ENCODE measurements around the gene SGPL1.

SGPL1 gene

GRCh38 chr10:70886921-70887665 lies 71.3 kb downstream of the SGPL1 start:
- no peak for DNase-seq

DNA sequence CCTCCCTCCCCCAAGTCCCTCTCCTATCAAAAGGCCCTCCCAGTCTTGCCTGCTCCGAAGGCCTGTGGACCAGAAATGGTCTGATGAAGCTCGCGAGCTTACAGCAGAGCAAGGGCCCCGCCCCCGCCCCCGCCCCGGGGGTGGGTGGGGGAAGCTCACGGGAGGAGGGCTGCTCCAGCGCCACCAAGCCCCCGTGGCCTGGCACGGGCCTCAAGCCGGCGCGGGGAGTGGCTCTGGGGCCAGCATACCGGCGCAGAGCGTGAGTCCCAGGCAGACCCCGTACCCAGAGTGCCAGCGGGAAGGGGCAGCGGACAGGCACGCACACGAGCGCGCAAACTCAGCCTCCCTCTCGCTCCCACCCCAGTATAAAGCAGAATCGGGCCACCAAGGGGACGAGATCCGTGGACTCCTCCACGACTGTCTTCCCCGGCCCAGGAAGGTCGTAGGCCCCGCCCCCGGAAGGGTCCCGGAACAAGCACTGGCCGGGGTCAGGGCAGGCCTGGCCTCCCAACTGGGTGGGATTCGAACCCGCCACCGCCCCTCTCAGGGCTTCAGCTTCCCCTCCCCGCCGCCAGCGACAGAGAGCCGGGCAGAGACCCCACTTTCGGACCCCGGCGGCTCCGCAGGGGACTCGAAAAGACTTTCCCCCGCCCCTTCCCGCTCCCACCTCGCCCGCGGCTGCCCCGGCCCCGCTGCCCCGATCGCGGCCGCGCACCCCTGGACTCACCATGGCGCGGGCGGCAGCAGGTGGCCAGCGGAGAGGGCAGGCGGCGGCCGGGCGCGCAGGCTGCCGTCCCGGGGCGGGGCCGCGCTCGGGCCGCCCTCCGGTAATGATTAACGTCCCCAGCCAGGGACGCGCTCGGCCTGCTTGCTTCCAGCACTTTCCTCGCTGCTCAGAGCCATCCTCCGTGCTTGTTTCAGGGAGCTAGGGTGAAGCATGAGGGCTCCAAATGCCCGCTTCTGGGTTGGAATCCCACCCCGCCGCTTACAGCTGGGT lies 72.4 kb downstream of the SGPL1 start, which contains the start of gene PCBD1:
TSS of gene PCBD1 (minus strand) at position 762 of the 997 bp plus-strand sequence. CDS start at position 730, 32 bp downstream.
- peak; percentile 85 for DNase-seq

DNA sequence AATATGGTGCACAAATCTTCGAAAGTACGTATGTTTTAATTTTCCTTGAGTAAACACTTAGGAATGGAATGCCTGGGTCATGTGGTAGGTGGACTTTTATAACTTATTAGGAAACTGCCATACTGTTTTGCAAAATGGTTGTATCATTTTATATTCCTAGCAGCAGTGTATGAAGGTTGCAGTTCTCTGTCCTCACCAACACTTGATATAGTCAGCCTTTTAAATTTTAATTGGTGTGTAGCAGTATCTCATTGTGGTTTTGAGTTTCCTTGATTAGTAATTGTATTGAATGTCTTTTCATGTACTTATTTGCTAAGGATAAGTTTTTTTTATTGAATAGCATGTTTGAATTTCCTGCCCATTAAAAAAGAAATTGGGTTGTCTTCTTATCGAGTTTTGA lies 73.5 kb downstream of the SGPL1 start:
- DNase-seq: no peak

DNA sequence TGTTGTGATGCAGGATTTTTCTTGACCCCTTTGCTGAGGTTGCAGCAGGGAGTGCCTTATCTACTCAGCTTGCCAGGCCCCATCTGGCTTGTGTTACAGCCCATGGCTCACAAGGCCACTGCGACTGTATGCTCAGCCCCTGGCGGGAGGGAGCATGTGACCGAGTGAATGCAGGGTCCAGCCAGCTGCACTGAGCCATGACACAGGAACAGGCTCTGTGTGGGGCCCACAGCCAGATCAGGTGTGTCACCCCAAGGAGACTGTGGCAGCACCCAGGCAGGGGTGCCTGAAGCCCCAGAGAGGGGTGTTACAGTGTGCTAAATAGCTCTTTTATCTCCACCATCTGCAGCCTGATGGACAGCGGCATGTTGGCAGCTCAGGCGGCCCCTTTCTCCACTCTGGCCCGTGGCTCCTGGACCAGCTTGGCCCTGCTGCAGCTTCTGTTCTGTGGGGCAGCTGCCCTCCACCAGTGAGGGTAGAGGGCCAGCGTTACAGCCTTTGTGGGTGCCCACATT lies 75.2 kb downstream of the SGPL1 start:
- DNase-seq: no peak

- no peak for DNase-seq
Observed at GRCh38 chr10:70891627-70892026, 75.9 kb downstream of the SGPL1 start.

- DNase-seq: no peak
Observed at GRCh38 chr10:70892631-70893030, 76.9 kb downstream of the SGPL1 start.

DNA sequence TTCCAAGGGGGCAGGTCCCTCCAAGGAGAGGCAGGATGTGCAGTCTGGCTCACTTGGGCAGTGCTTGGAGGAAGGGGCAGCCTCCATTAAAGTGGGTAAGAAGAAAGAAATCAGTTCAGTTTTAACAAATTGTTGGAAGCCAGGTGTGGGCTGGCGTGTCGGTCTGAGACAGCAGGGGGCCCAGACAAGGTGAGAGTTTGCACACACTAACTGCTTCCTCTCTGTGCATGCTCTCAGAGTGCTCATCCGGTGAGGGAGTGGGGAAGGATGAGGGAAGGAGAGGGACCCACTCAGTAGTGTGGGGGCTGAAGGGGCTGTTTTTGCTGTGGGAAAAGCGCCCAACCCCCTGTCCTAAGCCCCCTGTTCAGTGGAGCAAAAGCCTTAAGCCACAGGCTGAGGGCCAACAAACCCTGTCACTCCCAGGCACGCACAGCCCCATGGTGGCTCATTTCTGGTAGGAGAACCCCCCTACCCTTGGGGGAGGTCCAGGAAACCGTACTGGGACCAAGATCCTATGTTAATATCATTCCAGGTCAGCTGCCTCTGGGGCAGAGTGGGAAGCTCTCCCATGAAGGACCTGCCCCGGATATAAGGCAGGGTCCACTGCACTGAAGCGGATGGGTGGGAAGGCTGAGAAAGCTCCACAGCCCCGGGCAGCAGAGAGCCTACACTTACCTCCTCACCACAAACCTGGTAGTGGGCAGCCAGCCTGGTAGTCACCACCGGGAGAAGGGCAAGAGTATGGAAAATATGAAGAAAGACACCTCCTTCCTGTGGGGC lies 77.7 kb downstream of the SGPL1 start:
- no peak for DNase-seq

DNA sequence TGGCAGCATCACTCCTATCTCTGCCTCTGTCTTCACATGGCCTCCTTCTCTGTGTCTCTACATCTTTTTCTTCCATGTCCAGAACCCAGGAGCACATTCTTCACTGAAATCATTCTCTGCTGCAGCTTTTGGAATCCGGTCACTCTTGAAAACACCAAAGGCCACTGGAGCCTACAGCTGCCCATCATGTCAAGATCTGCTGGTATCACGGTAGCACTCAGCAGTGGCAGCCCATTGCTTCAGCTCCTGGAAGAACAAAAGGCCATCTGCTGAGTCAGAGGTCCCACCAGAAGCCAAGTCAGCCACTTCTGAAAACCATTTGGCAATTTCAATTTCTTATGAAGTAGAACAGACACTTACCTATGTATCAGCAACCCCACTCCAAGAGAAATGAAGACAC lies 78.7 kb downstream of the SGPL1 start:
- DNase-seq: no peak

DNA sequence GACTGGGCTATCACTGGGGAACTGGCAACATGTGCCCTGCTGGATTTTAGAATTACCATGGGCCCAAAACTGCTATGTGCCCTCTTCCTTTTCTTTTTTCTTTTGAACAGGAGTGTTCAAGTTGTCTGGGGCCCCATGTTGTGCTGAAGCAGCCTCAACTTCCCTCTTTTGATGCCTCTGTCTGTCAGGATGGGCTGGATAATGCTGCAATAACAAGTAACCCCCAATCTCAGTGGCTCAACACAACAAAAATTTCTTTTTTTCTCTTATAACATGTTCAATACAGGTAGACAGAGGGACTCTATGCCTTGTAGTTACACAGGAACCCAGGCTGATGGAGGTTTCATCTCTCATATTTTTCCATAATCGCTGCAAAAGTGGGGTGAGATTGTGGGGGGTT lies 80.8 kb downstream of the SGPL1 start:
- no peak for DNase-seq

- no peak for DNase-seq
Observed at GRCh38 chr10:70898687-70899086, 82.9 kb downstream of the SGPL1 start.

GRCh38 chr10:70899096-70899495 lies 83.3 kb downstream of the SGPL1 start:
- no peak for DNase-seq

GRCh38 chr10:70901276-70901878 lies 85.6 kb downstream of the SGPL1 start:
- no peak for DNase-seq

GRCh38 chr10:70902661-70903261 lies 87.0 kb downstream of the SGPL1 start:
- DNase-seq: no peak

- DNase-seq: peak; percentile 28
Observed at GRCh38 chr10:70903262-70903921, 87.6 kb downstream of the SGPL1 start.

DNA sequence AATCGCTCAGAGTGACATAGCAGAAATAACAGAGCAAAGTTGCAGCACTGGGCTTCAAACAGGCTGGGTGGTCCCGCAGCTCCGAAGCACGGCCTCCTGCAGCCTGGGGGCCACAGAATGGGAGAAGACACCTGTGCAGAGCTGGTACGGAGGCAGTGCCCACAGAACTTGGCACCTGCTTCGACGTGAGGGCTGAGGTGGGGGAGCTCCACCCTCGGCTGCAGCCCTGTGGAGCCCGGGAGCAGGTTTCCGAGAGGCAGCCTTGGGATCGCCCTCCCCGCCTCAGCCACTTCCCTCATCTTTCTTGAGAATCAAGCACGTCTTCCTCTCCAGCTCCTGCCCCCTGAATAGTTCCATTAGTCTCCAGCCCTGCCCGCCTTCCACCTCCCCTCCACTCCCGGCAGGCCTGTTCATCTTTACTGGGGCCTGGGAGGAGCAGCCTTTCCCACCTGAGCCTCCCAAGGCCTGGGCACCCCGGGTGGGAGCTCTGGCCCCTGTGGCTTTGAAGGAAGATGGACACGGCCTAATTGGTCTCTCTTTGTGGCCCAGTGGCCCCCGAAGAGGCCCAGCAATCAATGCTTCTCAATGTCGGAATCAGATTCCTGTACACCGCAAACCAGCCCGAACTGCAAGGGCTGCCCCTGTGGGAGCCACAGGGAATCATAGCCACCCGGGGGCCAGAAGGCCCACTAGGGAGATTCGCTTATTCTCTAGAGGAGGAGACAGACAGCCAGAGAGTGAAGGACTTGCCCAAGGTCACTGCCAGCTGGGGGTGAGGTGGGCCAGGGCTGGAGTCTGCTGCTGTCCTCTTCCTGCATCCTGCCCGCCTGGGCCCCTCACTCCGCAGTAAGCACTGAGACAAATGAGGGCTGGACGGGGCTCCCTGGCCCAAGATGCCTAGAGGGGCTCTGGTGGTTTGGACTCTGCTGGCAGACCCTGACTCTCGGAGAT lies 89.6 kb downstream of the SGPL1 start:
- no peak for DNase-seq

DNA sequence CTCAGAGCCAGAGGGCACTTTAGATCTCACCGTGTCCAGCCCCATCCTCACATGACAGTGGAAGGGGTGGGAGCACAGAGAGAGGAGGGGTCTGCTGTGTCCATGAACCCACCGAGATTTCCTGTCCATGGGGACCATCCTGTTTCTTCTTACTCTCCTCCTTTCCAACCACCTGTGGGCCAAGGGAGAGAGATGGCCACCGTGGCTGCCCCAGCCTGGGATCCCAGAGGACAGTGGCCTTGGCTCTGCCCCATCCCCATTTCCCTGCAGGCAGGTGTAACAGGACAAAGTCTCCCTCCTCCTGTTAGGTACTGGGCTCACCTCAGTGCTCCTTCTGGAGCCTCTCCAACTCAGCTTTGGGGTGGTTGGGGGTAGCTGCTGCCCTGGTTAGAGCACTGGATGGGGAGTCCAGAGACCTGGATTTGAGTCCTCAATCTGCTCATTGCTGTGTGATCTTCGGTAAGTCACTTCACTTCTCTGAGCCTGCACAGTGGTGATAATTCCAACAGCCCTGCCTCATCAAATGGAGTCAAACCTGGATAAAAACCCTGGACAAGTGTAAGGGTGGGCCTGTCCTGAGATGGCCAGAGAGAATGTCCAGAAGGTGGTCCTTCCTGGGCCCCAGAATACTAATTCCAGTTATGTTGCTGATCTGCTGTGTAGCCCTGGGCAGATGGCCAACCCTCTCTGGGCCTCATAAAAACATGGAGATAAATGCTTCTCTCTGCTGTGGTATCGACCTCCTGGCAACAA lies 90.5 kb downstream of the SGPL1 start:
- no peak for DNase-seq

DNA sequence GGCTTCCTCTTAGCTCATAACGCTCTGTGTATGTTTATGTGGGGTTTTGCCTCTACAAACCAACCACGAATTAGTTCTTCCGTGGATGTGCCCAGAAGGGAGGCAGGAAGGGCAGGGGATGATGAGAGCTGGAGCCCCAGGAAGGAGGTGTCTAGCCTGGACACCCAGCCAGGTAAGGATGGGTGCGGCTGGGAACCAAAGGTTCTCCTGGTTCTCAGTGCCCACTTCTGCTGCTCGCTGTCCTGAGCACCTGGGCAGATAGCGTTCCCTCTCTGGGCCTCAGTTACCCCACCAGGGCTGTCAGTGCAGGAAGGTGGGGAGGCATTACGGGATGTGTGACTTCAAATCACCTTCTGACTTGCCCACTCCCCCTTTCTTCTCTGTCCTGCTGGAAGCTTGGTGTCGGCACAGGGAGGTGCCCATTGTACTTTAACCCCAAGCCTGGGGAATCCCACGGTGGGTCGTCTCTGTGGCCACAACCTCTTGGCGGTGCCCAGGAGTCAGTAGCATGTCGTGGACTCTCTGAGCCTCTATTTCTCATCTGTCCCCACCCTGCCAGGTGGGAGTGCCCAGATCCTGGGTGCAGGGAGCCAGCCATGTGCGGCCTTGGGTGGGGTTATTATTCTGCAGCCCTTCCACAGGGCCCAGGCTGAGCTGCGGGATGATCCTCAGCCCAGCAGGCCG lies 91.3 kb downstream of the SGPL1 start:
- no peak for DNase-seq

GRCh38 chr10:70907637-70908405 lies 92.1 kb downstream of the SGPL1 start:
- DNase-seq: no peak
